OCI-LY3 (cell line): ENCODE results near the gene UCP2.
"Not testable (repeated sequence)": the region's sequence is repeated elsewhere in the genome, so short reads cannot be mapped to it uniquely, and the experiment has no call there.

Source experiments
- H2AFZ ChIP-seq: fragments of 200-600, 300-600 bp; shearing (Covaris generic); 2 replicates; pipeline ENCODE4 v1.6.0; 2014; ENCODE audit warnings: antibody characterized with exemption, low read depth, low read length
- H3K27ac ChIP-seq: fragments of 200-600, 300-600 bp; sonication (generic); 2 replicates; pipeline ENCODE4 v1.5.1; 2014; ENCODE audit warnings: mild to moderate bottlenecking, low read length, moderate library complexity, mixed read lengths
- H3K27me3 ChIP-seq: fragments of 200-600, 300-600 bp; sonication (generic); 2 replicates; pipeline ENCODE4 v1.6.1; 2014; ENCODE audit warnings: low read depth, low read length, mixed read lengths
- H3K36me3 ChIP-seq: fragments of 200-600, 300-600 bp; sonication (generic); replicated peaks from 2 replicates; pipeline ENCODE3; 2014; ENCODE audit warnings: low read depth, low read length, mixed read lengths
- H3K4me1 ChIP-seq: fragments of 300-600, 200-600 bp; sonication (generic); 2 replicates; pipeline ENCODE4 v1.6.1; 2014; ENCODE audit warnings: low read length, mixed read lengths
- H3K4me2 ChIP-seq: fragments of 200-600, 300-600 bp; sonication (generic); 2 replicates; pipeline ENCODE4 v1.6.1; 2014; ENCODE audit warnings: low read length, mixed read lengths
- H3K4me3 ChIP-seq: fragments of 300-600, 200-600 bp; sonication (generic); 2 replicates; pipeline ENCODE4 v1.5.1; 2014; ENCODE audit warnings: antibody characterized with exemption, mild to moderate bottlenecking, low read length, moderate library complexity
- H3K79me2 ChIP-seq: fragments of 300-600, 200-600 bp; shearing (Covaris generic); 2 replicates; pipeline ENCODE4 v1.6.1; 2014; ENCODE audit warnings: mild to moderate bottlenecking, low read length, mixed read lengths
- H3K9ac ChIP-seq: fragments of 300-600, 200-600 bp; shearing (Covaris generic); 2 replicates; pipeline ENCODE4 v1.6.0; 2014; ENCODE audit warnings: mild to moderate bottlenecking, low read length, moderate library complexity
- H3K9me3 ChIP-seq: fragments of 200-600, 300-600 bp; shearing (Covaris generic); 2 replicates; pipeline ENCODE4 v1.6.1; 2014; ENCODE audit warnings: low read length, mixed read lengths; ENCODE audit not compliant: insufficient read depth
- H4K20me1 ChIP-seq: fragments of 200-600, 300-600 bp; sonication (generic); 2 replicates; pipeline ENCODE4 v1.6.1; 2016; ENCODE audit warnings: low read length, mixed read lengths; ENCODE audit not compliant: insufficient read depth
- CTCF ChIP-seq: fragments of 200-600, 300-600 bp; sonication (generic); IDR thresholded peaks from 2 replicates; pipeline ENCODE4 v1.5.1; 2014; ENCODE audit warnings: antibody characterized with exemption, low read length, low read depth
- EZH2phosphoT487 ChIP-seq: fragments of 200-600 bp; shearing (Covaris generic); IDR thresholded peaks from 2 replicates; pipeline ENCODE4 v1.6.1; 2018; ENCODE audit warnings: antibody characterized with exemption, mixed run types, low read depth

UCP2 gene

GRCh38 chr11:73988227-73988626, 5.6 kb upstream of the UCP2 start:
- H3K4me2 ChIP-seq, result no peak overlapping the region
- H2AFZ ChIP-seq, result no peak overlapping the region
- H3K9ac ChIP-seq, result no peak overlapping the region
- peaks cover 67% of the 10 kb centered on the region for H3K4me1 ChIP-seq
- H3K27me3 ChIP-seq, result no peaks in the 10 kb centered on the region
- no peaks in the 10 kb centered on the region for H4K20me1 ChIP-seq
- TF ChIP-seq EZH2phosphoT487 (no peak), CTCF (no peak)
- H3K9me3 ChIP-seq, result no peaks in the 10 kb centered on the region
- no peaks in the 10 kb centered on the region for H3K79me2 ChIP-seq
- H3K36me3 ChIP-seq, result no peaks in the 10 kb centered on the region
- H3K4me3 ChIP-seq, result no peak overlapping the region
- H3K27ac ChIP-seq, result no peak overlapping the region

- H3K27ac ChIP-seq, H3K4me2 ChIP-seq, H2AFZ ChIP-seq, H3K27me3 ChIP-seq, H3K9ac ChIP-seq, H3K4me3 ChIP-seq, H3K9me3 ChIP-seq, H4K20me1 ChIP-seq: not testable (repeated sequence)
- Histone ChIP-seq H3K36me3 (peaks cover 19% of the 10 kb centered on the region), H3K4me1 (peaks cover 49% of the 10 kb centered on the region), H3K79me2 (peaks cover 23% of the 10 kb centered on the region)
Measured at GRCh38 chr11:73985661-73986060, 3.0 kb upstream of the UCP2 start.

GRCh38 chr11:73983741-73984538, 1.3 kb upstream of the UCP2 start:
- Histone ChIP-seq H4K20me1 (peaks cover 15% of the 10 kb centered on the region), H3K27me3 (no peaks in the 10 kb centered on the region), H3K79me2 (peaks cover 37% of the 10 kb centered on the region), H3K4me3 (peak overlapping the region; percentile 96), H3K9ac (peak overlapping the region; percentile 88), H3K4me2 (peak overlapping the region; percentile 82), H2AFZ (0 out of 2 replicates have a peak overlapping the region, but pooled peaks have one; percentile 25), H3K27ac (peak overlapping the region; percentile 95), H3K36me3 (peaks cover 31% of the 10 kb centered on the region), H3K9me3 (no peaks in the 10 kb centered on the region), H3K4me1 (peaks cover 52% of the 10 kb centered on the region)
- TF ChIP-seq EZH2phosphoT487 (no peak), CTCF (no peak)

GRCh38 chr11:73982990-73983740, 522 bp upstream of the UCP2 start:
- peaks cover 38% of the 10 kb centered on the region for H3K36me3 ChIP-seq
- H3K27ac ChIP-seq, result peak overlapping the region; percentile 95
- H3K4me1 ChIP-seq, result peaks cover 58% of the 10 kb centered on the region
- peak overlapping the region; percentile 98 for H3K4me2 ChIP-seq
- H3K4me3 ChIP-seq, result peak overlapping the region; percentile 96
- H2AFZ ChIP-seq, result peak overlapping the region; percentile 25; the same call in 1 of the 2 replicates
- H3K27me3 ChIP-seq, result no peaks in the 10 kb centered on the region
- H3K9me3 ChIP-seq, result no peaks in the 10 kb centered on the region
- TF ChIP-seq CTCF (no peak), EZH2phosphoT487 (no peak)
- H3K9ac ChIP-seq, result peak overlapping the region; percentile 99
- peaks cover 45% of the 10 kb centered on the region for H3K79me2 ChIP-seq
- H4K20me1 ChIP-seq, result peaks cover 23% of the 10 kb centered on the region
